Measurements from ENCODE around the gene FLT1. TPM values are rescaled to one million over a fixed set of nuclear protein-coding genes. Genes with fewer than 3 reads are reported as not detected.

FLT1 gene
- total and polyA plus RNA-seq, 2 of the 13 experiments (the other 11 are each of a cell fraction or from before 2014, with no cell fraction given): 0.02 TPM; not detected in 1

GRCh38 chr13:28344163-28344562 is 150.8 kb downstream of the FLT1 start:
- no peaks in the 10 kb centered on the region for H4K20me1 ChIP-seq (ENCODE audit: insufficient read depth, low read length)
- in situ Hi-C loops (cut with HindIII; ENCODE audit: extremely low pct_ligation_motif_present, low pct_unique_long_range_greater_than_20kb) (no loop called here), intact Hi-C loops (cut with micrococcal nuclease; ENCODE audit: unreplicated experiment) (no loop called here)
- H3K36me3 ChIP-seq (replicated peaks in 1 of 2; ENCODE audit: control insufficient read depth in 1 of 2, insufficient read depth in 2 of 2, low read length in 2 of 2): no peaks in the 10 kb centered on the region
- no peaks in the 10 kb centered on the region for H3K27me3 ChIP-seq (ENCODE audit: control insufficient read depth in 1 of 2, insufficient read depth in 2 of 2, low read length in 2 of 2)
- H2AFZ ChIP-seq (ENCODE audit: low read length): no peak overlapping the region
- CTCF ChIA-PET (ENCODE audit: low intra/inter-chr PET ratio, low total read pairs): no interaction called here
- no peak overlapping the region for H3K4me3 ChIP-seq (replicated peaks in 1 of 3; ENCODE audit: insufficient read depth in 1 of 3, low read depth in 2 of 3, low read length in 3 of 3)
- POLR2A ChIA-PET: no interaction called here
- no peak overlapping the region for H3K4me2 ChIP-seq (ENCODE audit: low read depth, low read length)
- H3K79me2 ChIP-seq (ENCODE audit: insufficient read depth, low read length): no peaks in the 10 kb centered on the region
- H3K9me3 ChIP-seq (ENCODE audit: low read length): no peaks in the 10 kb centered on the region
- no TSS peak for BruUV-seq (replicated peaks)
- FAIRE-seq (no peak), ATAC-seq (no peak), DNase-seq (ENCODE audit: low spot score) (no peak)
- no peak for TF ChIP-seq ZNF276 (CRISPR knock-in tag; IDR thresholded peaks at IDR 0.05; ENCODE audit: low read depth)
- no peak for TF ChIP-seq TAF1 (CRISPR knock-in tag; IDR thresholded peaks at IDR 0.05)
- TF ChIP-seq KLF15 (CRISPR knock-in tag; IDR thresholded peaks at IDR 0.05; ENCODE audit: borderline replicate concordance): no peak
- TF ChIP-seq SNRNP70 (IDR thresholded peaks at IDR 0.05; ENCODE audit: low read depth, low read length): no peak
- no peak for TF ChIP-seq BCL3 (CRISPR knock-in tag; IDR thresholded peaks at IDR 0.05)
- no peaks in the 10 kb centered on the region for H3K4me1 ChIP-seq (ENCODE audit: insufficient read depth, low read length)
- H3K9ac ChIP-seq (ENCODE audit: insufficient read depth, low read depth, low read length): no peak overlapping the region
- 47% methylated on average over 3 of the region's 3 CpGs for WGBS (ENCODE audit: low lambda C conversion rate)
- no peak overlapping the region for H3K27ac ChIP-seq (ENCODE audit: extremely low read length, insufficient read depth, low read length)

- Histone ChIP-seq H4K20me1 (ENCODE audit: insufficient read depth, low read length) (no peaks in the 10 kb centered on the region), H3K27ac (ENCODE audit: extremely low read length, insufficient read depth, low read length) (no peak overlapping the region), H3K4me1 (ENCODE audit: insufficient read depth, low read length) (no peaks in the 10 kb centered on the region), H2AFZ (ENCODE audit: low read length) (no peak overlapping the region), H3K27me3 (ENCODE audit: control insufficient read depth in 1 of 2, insufficient read depth in 2 of 2, low read length in 2 of 2) (0 out of 5 replicates have a peak, but pooled peaks cover 0 to 1% of the 10 kb centered on the region in 2 experiments), H3K9me3 (ENCODE audit: low read length) (no peaks in the 10 kb centered on the region), H3K4me2 (ENCODE audit: low read depth, low read length) (no peak overlapping the region), H3K4me3 (replicated peaks in 1 of 3; ENCODE audit: insufficient read depth in 1 of 3, low read depth in 2 of 3, low read length in 3 of 3) (no peak overlapping the region), H3K36me3 (replicated peaks in 1 of 2; ENCODE audit: control insufficient read depth in 1 of 2, insufficient read depth in 2 of 2, low read length in 2 of 2) (no peaks in the 10 kb centered on the region), H3K79me2 (ENCODE audit: insufficient read depth, low read length) (no peaks in the 10 kb centered on the region), H3K9ac (ENCODE audit: insufficient read depth, low read depth, low read length) (no peak overlapping the region)
- FAIRE-seq: no peak
- no peak for ATAC-seq
- BruUV-seq (replicated peaks): no TSS peak
- in situ Hi-C loops (cut with HindIII; ENCODE audit: extremely low pct_ligation_motif_present, low pct_unique_long_range_greater_than_20kb) (no loop called here), intact Hi-C loops (cut with micrococcal nuclease; ENCODE audit: unreplicated experiment) (no loop called here)
- no peak for DNase-seq (ENCODE audit: low spot score)
- ChIA-PET CTCF (ENCODE audit: low intra/inter-chr PET ratio, low total read pairs) (no interaction called here), POLR2A (no interaction called here)
- TF ChIP-seq AGO1 (IDR thresholded peaks at IDR 0.05; ENCODE audit: low read depth, low read length, poor library complexity, severe bottlenecking) (no peak), ZNF652 (CRISPR knock-in tag; IDR thresholded peaks at IDR 0.05; ENCODE audit: borderline replicate concordance, low read depth) (no peak), ZNF562 (CRISPR knock-in tag; IDR thresholded peaks at IDR 0.05; ENCODE audit: borderline replicate concordance) (no peak), RELA (CRISPR knock-in tag; IDR thresholded peaks at IDR 0.05) (no peak), CEBPG (CRISPR knock-in tag; IDR thresholded peaks at IDR 0.05) (no peak), ZNF33A (CRISPR knock-in tag; IDR thresholded peaks at IDR 0.05; ENCODE audit: borderline replicate concordance) (no peak), ZNF350 (CRISPR knock-in tag; IDR thresholded peaks at IDR 0.05; ENCODE audit: borderline replicate concordance, low read depth) (no peak), ESRRA (CRISPR knock-in tag; IDR thresholded peaks at IDR 0.05; ENCODE audit: low read depth) (no peak), MEIS2 (CRISPR knock-in tag; IDR thresholded peaks at IDR 0.05) (no peak), ZNF33B (CRISPR knock-in tag; IDR thresholded peaks at IDR 0.05) (no peak), ZNF460 (CRISPR knock-in tag; IDR thresholded peaks at IDR 0.05; ENCODE audit: borderline replicate concordance) (no peak), TAF1 (CRISPR knock-in tag; IDR thresholded peaks at IDR 0.05) (no peak), ZBTB7B (CRISPR knock-in tag; IDR thresholded peaks at IDR 0.05) (no peak)
- 39% methylated on average over 2 of the region's 2 CpGs for WGBS (ENCODE audit: low lambda C conversion rate)
Measured at GRCh38 chr13:28342251-28342650, 152.7 kb downstream of the FLT1 start.
